Effector memory CD4-positive, alpha-beta T cell (primary cell): ENCODE data around the gene AZIN2.

Experiments
- DNase-seq, 3 donors: peaks; one replicate each; pipeline ENCODE4 v3.0.0-alpha.2; 2020
- H3K27ac ChIP-seq: 2 replicates; pipeline ENCODE4 v1.7.0; 2013; ENCODE audit warnings: mild to moderate bottlenecking, low read length, moderate library complexity; ENCODE audit not compliant: insufficient read depth, poor library complexity, severe bottlenecking
- H3K27me3 ChIP-seq: replicated peaks from 2 replicates; pipeline ENCODE4 v1.7.0; 2013; ENCODE audit warnings: mild to moderate bottlenecking, low read length; ENCODE audit not compliant: insufficient read depth, control insufficient read depth, poor library complexity, severe bottlenecking
- H3K36me3 ChIP-seq: 2 replicates; pipeline ENCODE4 v1.7.0; 2013; ENCODE audit warnings: mild to moderate bottlenecking, low read length, moderate library complexity; ENCODE audit not compliant: control insufficient read depth, insufficient read depth
- H3K4me1 ChIP-seq: 2 replicates; pipeline ENCODE4 v1.7.0; 2013; ENCODE audit warnings: low read length, mild to moderate bottlenecking; ENCODE audit not compliant: control insufficient read depth, insufficient read depth, poor library complexity, severe bottlenecking
- H3K4me3 ChIP-seq: 2 replicates; pipeline ENCODE4 v1.7.0; 2013; ENCODE audit warnings: low read length, low read depth, mild to moderate bottlenecking; ENCODE audit not compliant: insufficient read depth, poor library complexity, severe bottlenecking
- H3K9me3 ChIP-seq: 2 replicates; pipeline ENCODE4 v1.7.0; 2013; ENCODE audit warnings: mild to moderate bottlenecking, low read length, moderate library complexity; ENCODE audit not compliant: control insufficient read depth

Gene AZIN2

GRCh38 chr1:33137800-33138199 is 56.8 kb downstream of the AZIN2 start:
- H3K9me3 ChIP-seq = no peaks in the 10 kb centered on the region
- H3K27me3 ChIP-seq = no peaks in the 10 kb centered on the region
- H3K4me3 ChIP-seq = no peak overlapping the region
- H3K36me3 ChIP-seq = no peaks in the 10 kb centered on the region
- no peaks in the 10 kb centered on the region for H3K4me1 ChIP-seq
- H3K27ac ChIP-seq = no peak overlapping the region
- DNase-seq = no peak

GRCh38 chr1:33140153-33141149 is 59.5 kb downstream of the AZIN2 start:
- Histone ChIP-seq H3K27ac (no peak overlapping the region), H3K4me3 (no peak overlapping the region), H3K9me3 (no peaks in the 10 kb centered on the region), H3K36me3 (no peaks in the 10 kb centered on the region), H3K4me1 (no peaks in the 10 kb centered on the region), H3K27me3 (no peaks in the 10 kb centered on the region)
- no peak for DNase-seq

GRCh38 chr1:33141216-33141615 is 60.3 kb downstream of the AZIN2 start:
- Histone ChIP-seq H3K36me3 (peaks cover 4% of the 10 kb centered on the region), H3K27ac (no peak overlapping the region), H3K4me3 (no peak overlapping the region)

GRCh38 chr1:33141781-33142180 is 60.8 kb downstream of the AZIN2 start:
- no peak overlapping the region for H3K27ac ChIP-seq
- H3K36me3 ChIP-seq = peaks cover 10% of the 10 kb centered on the region
- H3K9me3 ChIP-seq = no peaks in the 10 kb centered on the region
- H3K4me1 ChIP-seq = no peaks in the 10 kb centered on the region
- H3K27me3 ChIP-seq = no peaks in the 10 kb centered on the region
- DNase-seq = no peak
- no peak overlapping the region for H3K4me3 ChIP-seq

More at GRCh38 chr1:33141216-33141615, 60.3 kb downstream of the AZIN2 start:
- Histone ChIP-seq H3K27me3 (no peaks in the 10 kb centered on the region), H3K4me1 (no peaks in the 10 kb centered on the region), H3K9me3 (no peaks in the 10 kb centered on the region)
- no peak for DNase-seq

GRCh38 chr1:33142483-33143064 is 61.6 kb downstream of the AZIN2 start:
- Histone ChIP-seq H3K4me1 (no peaks in the 10 kb centered on the region), H3K4me3 (no peak overlapping the region), H3K27me3 (no peaks in the 10 kb centered on the region), H3K9me3 (no peaks in the 10 kb centered on the region), H3K27ac (no peak overlapping the region), H3K36me3 (peaks cover 17% of the 10 kb centered on the region)
- DNase-seq = no peak

- Histone ChIP-seq H3K36me3 (peaks cover 20% of the 10 kb centered on the region), H3K9me3 (no peaks in the 10 kb centered on the region), H3K4me1 (no peaks in the 10 kb centered on the region), H3K4me3 (no peak overlapping the region), H3K27ac (no peak overlapping the region), H3K27me3 (no peaks in the 10 kb centered on the region)
- no peak for DNase-seq
These were observed 62.2 kb downstream of the AZIN2 start for GRCh38 chr1:33143176-33143575.

- no peaks in the 10 kb centered on the region for H3K27me3 ChIP-seq
- H3K4me3 ChIP-seq = no peak overlapping the region
- H3K4me1 ChIP-seq = no peaks in the 10 kb centered on the region
- H3K9me3 ChIP-seq = no peaks in the 10 kb centered on the region
- peaks cover 20% of the 10 kb centered on the region for H3K36me3 ChIP-seq
- DNase-seq = no peak
- H3K27ac ChIP-seq = no peak overlapping the region
These were observed 62.7 kb downstream of the AZIN2 start for GRCh38 chr1:33143698-33144097.

- DNase-seq = no peak
- Histone ChIP-seq H3K27ac (no peak overlapping the region), H3K9me3 (no peaks in the 10 kb centered on the region), H3K36me3 (peaks cover 21% of the 10 kb centered on the region), H3K4me3 (no peak overlapping the region), H3K4me1 (no peaks in the 10 kb centered on the region), H3K27me3 (no peaks in the 10 kb centered on the region)
These were observed 65.0 kb downstream of the AZIN2 start for GRCh38 chr1:33146003-33146402.

- Histone ChIP-seq H3K36me3 (peaks cover 30% of the 10 kb centered on the region), H3K4me1 (no peaks in the 10 kb centered on the region), H3K27me3 (no peaks in the 10 kb centered on the region), H3K9me3 (no peaks in the 10 kb centered on the region), H3K27ac (no peak overlapping the region), H3K4me3 (no peak overlapping the region)
- DNase-seq = no peak
These were observed 66.5 kb downstream of the AZIN2 start for GRCh38 chr1:33147275-33147996.

GRCh38 chr1:33147997-33148314 is 67.0 kb downstream of the AZIN2 start:
- H3K9me3 ChIP-seq = no peaks in the 10 kb centered on the region
- DNase-seq = no peak
- no peak overlapping the region for H3K4me3 ChIP-seq
- no peak overlapping the region for H3K27ac ChIP-seq
- H3K27me3 ChIP-seq = no peaks in the 10 kb centered on the region
- H3K4me1 ChIP-seq = no peaks in the 10 kb centered on the region
- H3K36me3 ChIP-seq = peaks cover 30% of the 10 kb centered on the region
